Mesenchymal stem cell (in vitro differentiated cells and primary cell): Measurements from ENCODE around the gene CEP72.

Experiments
- DNase-seq: peaks from one replicate; pipeline ENCODE4 v3.0.0-alpha.2; 2013
- H2AFZ ChIP-seq: one replicate; pipeline ENCODE4 v1.6.1; 2013; ENCODE audit warnings: low read depth, mild to moderate bottlenecking, control low read depth, inconsistent platforms, low read length, moderate library complexity
- H2AK5ac ChIP-seq: 2 replicates; pipeline ENCODE4 v1.6.1; 2013; ENCODE audit warnings: low read length, moderate library complexity, mild to moderate bottlenecking, inconsistent platforms; ENCODE audit not compliant: severe bottlenecking
- H2BK120ac ChIP-seq: one replicate; pipeline ENCODE4 v1.6.1; 2013; ENCODE audit warnings: low read depth, mild to moderate bottlenecking, inconsistent platforms, low read length, moderate library complexity
- H2BK12ac ChIP-seq, 2 experiments: one replicate each; pipeline ENCODE4 v1.6.1; 2013; ENCODE audit warnings: inconsistent platforms in 2 of 2, low read length in 2 of 2, mild to moderate bottlenecking in 2 of 2, moderate library complexity in 2 of 2, control low read depth in 1 of 2
- H2BK15ac ChIP-seq: one replicate; pipeline ENCODE4 v1.6.1; 2013; ENCODE audit warnings: mild to moderate bottlenecking, low read depth, inconsistent platforms; ENCODE audit not compliant: poor library complexity, severe bottlenecking
- H2BK5ac ChIP-seq: 2 replicates; pipeline ENCODE4 v1.6.1; 2013; ENCODE audit warnings: low read depth, mild to moderate bottlenecking, low read length, control low read depth, inconsistent platforms; ENCODE audit not compliant: poor library complexity, severe bottlenecking
- H3K14ac ChIP-seq, 2 experiments: one replicate each; pipeline ENCODE4 v1.6.1; 2013; ENCODE audit warnings: inconsistent platforms in 2 of 2, low read length in 2 of 2, control low read depth in 1 of 2, mild to moderate bottlenecking in 1 of 2, moderate library complexity in 1 of 2
- H3K18ac ChIP-seq, 2 experiments: one replicate each; pipeline ENCODE4 v1.6.1; 2013; ENCODE audit warnings: inconsistent platforms in 2 of 2, low read length in 2 of 2, control low read depth in 1 of 2, low read depth in 1 of 2, mild to moderate bottlenecking in 1 of 2
- H3K23ac ChIP-seq, 2 experiments: one replicate each; pipeline ENCODE4 v1.6.1; 2013; ENCODE audit warnings: inconsistent platforms in 2 of 2, low read length in 2 of 2, mild to moderate bottlenecking in 2 of 2, moderate library complexity in 2 of 2, control low read depth in 1 of 2
- H3K27ac ChIP-seq: 2 replicates; pipeline ENCODE4 v1.5.1; 2013; ENCODE audit warnings: mild to moderate bottlenecking, moderate library complexity, low read length, control low read depth, inconsistent platforms; ENCODE audit not compliant: poor library complexity, severe bottlenecking
- H3K27me3 ChIP-seq, 2 experiments: 2 replicates each; pipeline versions ENCODE4 v1.6.1 to v1.7.0; 2013; ENCODE audit warnings: low read length in 2 of 2, mild to moderate bottlenecking in 2 of 2, moderate library complexity in 2 of 2, control low read depth in 1 of 2, inconsistent platforms in 1 of 2; ENCODE audit not compliant: control insufficient read depth in 1 of 2, insufficient read depth in 1 of 2
- H3K36me3 ChIP-seq, 2 experiments: 2 replicates each; pipeline versions ENCODE4 v1.6.1 to v1.7.0; 2013; ENCODE audit warnings: low read length in 2 of 2, control low read depth in 1 of 2, inconsistent platforms in 1 of 2, low read depth in 1 of 2, mild to moderate bottlenecking in 1 of 2; ENCODE audit not compliant: insufficient read depth in 2 of 2, control insufficient read depth in 1 of 2
- H3K4ac ChIP-seq, 2 experiments: one replicate each; pipeline ENCODE4 v1.6.1; 2013; ENCODE audit warnings: inconsistent platforms in 2 of 2, low read length in 2 of 2, mild to moderate bottlenecking in 2 of 2, moderate library complexity in 2 of 2, control low read depth in 1 of 2, low read depth in 1 of 2
- H3K4me1 ChIP-seq: 2 replicates; pipeline ENCODE4 v1.6.1; 2013; ENCODE audit warnings: low read depth, low read length, control low read depth; ENCODE audit not compliant: control insufficient read depth, insufficient read depth
- H3K4me2 ChIP-seq: 2 replicates; pipeline ENCODE4 v1.6.1; 2013; ENCODE audit warnings: low read length, mild to moderate bottlenecking, inconsistent platforms; ENCODE audit not compliant: poor library complexity, severe bottlenecking
- H3K4me3 ChIP-seq, 2 experiments: 2 replicates each; pipeline versions ENCODE4 v1.5.1 to v1.7.0; 2013; ENCODE audit warnings: low read length in 2 of 2, mild to moderate bottlenecking in 2 of 2, control low read depth in 1 of 2, low read depth in 1 of 2; ENCODE audit not compliant: insufficient read depth in 1 of 2
- H3K79me1 ChIP-seq: replicated peaks from 2 replicates; pipeline ENCODE4 v1.6.1; 2013; ENCODE audit warnings: mild to moderate bottlenecking, control low read depth, low read length, inconsistent platforms; ENCODE audit not compliant: poor library complexity, severe bottlenecking
- H3K9ac ChIP-seq: 2 replicates; pipeline ENCODE4 v1.7.0; 2013; ENCODE audit warnings: mild to moderate bottlenecking, low read length, moderate library complexity
- H3K9me3 ChIP-seq: 2 replicates; pipeline ENCODE4 v1.7.0; 2013; ENCODE audit warnings: mild to moderate bottlenecking, low read length; ENCODE audit not compliant: control insufficient read depth
- H4K8ac ChIP-seq: one replicate; pipeline ENCODE4 v1.6.1; 2013; ENCODE audit warnings: inconsistent platforms, mild to moderate bottlenecking, low read length, moderate library complexity
- H4K91ac ChIP-seq: one replicate; pipeline ENCODE4 v1.6.1; 2013; ENCODE audit warnings: mild to moderate bottlenecking, low read length, inconsistent platforms
- WGBS: methylation state at CpG from one replicate; pipeline ENCODE4 v1.1.7; 2013; ENCODE audit warnings: mixed read lengths; 5-methylcytosine and 5-hydroxymethylcytosine counted together

The CEP72 gene

GRCh38 chr5:608429-609370 is 3.4 kb upstream of the CEP72 start:
- 85% methylated on average over 28 of the region's 31 CpGs for WGBS
- Histone ChIP-seq H3K9ac (no peak overlapping the region), H3K36me3 (no peaks in the 10 kb centered on the region), H3K27me3 (peaks cover 5 to 37% of the 10 kb centered on the region in 2 experiments), H2AFZ (no peak overlapping the region), H3K4ac (no peak overlapping the region), H2AK5ac (no peak overlapping the region), H3K18ac (no peak overlapping the region), H2BK120ac (no peak overlapping the region), H3K9me3 (no peaks in the 10 kb centered on the region), H3K79me1 (peaks cover 9% of the 10 kb centered on the region), H2BK12ac (no peak overlapping the region), H3K27ac (no peak overlapping the region), H3K4me2 (no peak overlapping the region), H2BK15ac (no peak overlapping the region), H3K4me1 (peaks cover 16% of the 10 kb centered on the region), H3K23ac (no peak overlapping the region), H3K14ac (peak overlapping the region in 1 of 2 experiments; percentile 22), H2BK5ac (no peak overlapping the region), H4K91ac (no peak overlapping the region), H4K8ac (no peak overlapping the region), H3K4me3 (no peak overlapping the region)
- DNase-seq = no peak

- Histone ChIP-seq H2BK5ac (no peak overlapping the region), H3K4me2 (no peak overlapping the region), H4K91ac (no peak overlapping the region), H2AK5ac (no peak overlapping the region), H2BK120ac (no peak overlapping the region), H3K4me3 (no peak overlapping the region), H3K27ac (no peak overlapping the region), H2BK15ac (no peak overlapping the region), H3K18ac (no peak overlapping the region), H3K27me3 (peaks cover 3 to 29% of the 10 kb centered on the region in 2 experiments), H3K9ac (no peak overlapping the region), H3K9me3 (no peaks in the 10 kb centered on the region), H3K4ac (no peak overlapping the region), H3K36me3 (no peaks in the 10 kb centered on the region), H3K14ac (no peak overlapping the region), H2AFZ (no peak overlapping the region), H4K8ac (no peak overlapping the region), H3K79me1 (peaks cover 11% of the 10 kb centered on the region), H3K4me1 (peaks cover 18% of the 10 kb centered on the region), H3K23ac (no peak overlapping the region), H2BK12ac (no peak overlapping the region)
- DNase-seq = no peak
- WGBS = 92% methylated on average over 5 of the region's 5 CpGs
Measured at GRCh38 chr5:609506-609905, 2.6 kb upstream of the CEP72 start.

- no peak overlapping the region for H3K4me2 ChIP-seq
- DNase-seq = no peak
- peaks cover 0 to 25% of the 10 kb centered on the region in 2 experiments for H3K27me3 ChIP-seq
- H4K8ac ChIP-seq = no peak overlapping the region
- H3K4me1 ChIP-seq = peaks cover 18% of the 10 kb centered on the region
- H3K9me3 ChIP-seq = no peaks in the 10 kb centered on the region
- H3K36me3 ChIP-seq = no peaks in the 10 kb centered on the region
- no peak overlapping the region for H4K91ac ChIP-seq
- no peak overlapping the region for H3K4ac ChIP-seq
- H2AFZ ChIP-seq = no peak overlapping the region
- no peak overlapping the region for H2BK5ac ChIP-seq
- no peak overlapping the region for H3K4me3 ChIP-seq
- H2AK5ac ChIP-seq = no peak overlapping the region
- no peak overlapping the region for H2BK120ac ChIP-seq
- no peak overlapping the region for H3K18ac ChIP-seq
- no peak overlapping the region for H2BK15ac ChIP-seq
- 87% methylated on average over 9 of the region's 9 CpGs for WGBS
- no peak overlapping the region for H3K27ac ChIP-seq
- H3K9ac ChIP-seq = no peak overlapping the region
- H3K23ac ChIP-seq = no peak overlapping the region
- peaks cover 11% of the 10 kb centered on the region for H3K79me1 ChIP-seq
- H3K14ac ChIP-seq = no peak overlapping the region
- no peak overlapping the region for H2BK12ac ChIP-seq
Measured at GRCh38 chr5:610011-610743, 2.0 kb upstream of the CEP72 start.
